Endothelial cell (in vitro differentiated cells): Measurements from ENCODE around the gene NFATC3. TPM values are rescaled to one million over a fixed set of nuclear protein-coding genes. Genes with fewer than 3 reads are reported as not detected.
"Not testable (repeated sequence)": the region's sequence is repeated elsewhere in the genome, so short reads cannot be mapped to it uniquely, and the experiment has no call there.

Experiments
- DNase-seq: peaks from one replicate; pipeline ENCODE4 v3.0.0; 2021; ENCODE audit warnings: low spot score
- H3K27ac Mint-ChIP-seq: one replicate; pipeline ENCODE4 v1.8.0; 2021; ENCODE audit warnings: mixed read lengths, inconsistent platforms; ENCODE audit not compliant: unreplicated experiment
- H3K27me3 Mint-ChIP-seq: one replicate; pipeline ENCODE4 v1.8.0; 2021; ENCODE audit warnings: mild to moderate bottlenecking, moderate library complexity, mixed read lengths, inconsistent platforms; ENCODE audit not compliant: unreplicated experiment
- H3K36me3 Mint-ChIP-seq: one replicate; pipeline ENCODE4 v1.8.0; 2021; ENCODE audit warnings: mild to moderate bottlenecking, low read depth, mixed read lengths, inconsistent platforms; ENCODE audit not compliant: unreplicated experiment
- H3K4me1 Mint-ChIP-seq: one replicate; pipeline ENCODE4 v1.8.0; 2021; ENCODE audit warnings: mild to moderate bottlenecking, mixed read lengths, inconsistent platforms; ENCODE audit not compliant: unreplicated experiment
- H3K4me3 Mint-ChIP-seq: one replicate; pipeline ENCODE4 v1.8.0; 2021; ENCODE audit warnings: mild to moderate bottlenecking, mixed read lengths, inconsistent platforms; ENCODE audit not compliant: unreplicated experiment
- H3K9me3 Mint-ChIP-seq: one replicate; pipeline ENCODE4 v1.8.0; 2021; ENCODE audit warnings: mixed read lengths, inconsistent platforms; ENCODE audit not compliant: unreplicated experiment
- CTCF ChIP-seq: fragments of 200-600 bp; sonication (generic); IDR thresholded peaks from one replicate; pipeline ENCODE4 v1.5.0; 2021; ENCODE audit warnings: antibody characterized with exemption; ENCODE audit not compliant: unreplicated experiment
- total RNA-seq: library from RNA; stranded (reverse); fragmentation: NEBNext Ultra II Directional; extraction: Animal tissue kit (Norgen Biotek cat#: 25700); gene quantifications from one replicate; pipeline ENCODE4 v1.2.1, GENCODE V29; 2021; ENCODE audit not compliant: unreplicated experiment

Gene NFATC3
- total RNA-seq, 1 donor from 2014 or later = 38.4 TPM

GRCh38 chr16:68111379-68111778, 26.2 kb downstream of the NFATC3 start:
- TF ChIP-seq CTCF = no peak
- DNase-seq = no peak
- Mint-ChIP-seq H3K9me3 (peaks cover 5% of the 10 kb centered on the region), H3K27me3 (peaks cover 3% of the 10 kb centered on the region), H3K4me3 (no peak overlapping the region), H3K27ac (no peak overlapping the region), H3K36me3 (peaks cover 24% of the 10 kb centered on the region), H3K4me1 (no peaks in the 10 kb centered on the region)

- H3K27me3 Mint-ChIP-seq = no peaks in the 10 kb centered on the region
- TF ChIP-seq CTCF = no peak
- H3K4me3 Mint-ChIP-seq = peak overlapping the region; percentile 0
- peaks cover 5% of the 10 kb centered on the region for H3K9me3 Mint-ChIP-seq
- no peak for DNase-seq
- H3K27ac Mint-ChIP-seq = no peak overlapping the region
- no peaks in the 10 kb centered on the region for H3K4me1 Mint-ChIP-seq
- H3K36me3 Mint-ChIP-seq = peaks cover 24% of the 10 kb centered on the region
Measured at GRCh38 chr16:68113059-68113761, 28.0 kb downstream of the NFATC3 start.

GRCh38 chr16:68113765-68114240, 28.6 kb downstream of the NFATC3 start:
- no peak for DNase-seq
- H3K27ac Mint-ChIP-seq = no peak overlapping the region
- no peaks in the 10 kb centered on the region for H3K27me3 Mint-ChIP-seq
- H3K4me1 Mint-ChIP-seq = no peaks in the 10 kb centered on the region
- no peak for TF ChIP-seq CTCF
- no peak overlapping the region for H3K4me3 Mint-ChIP-seq
- H3K9me3 Mint-ChIP-seq = peaks cover 5% of the 10 kb centered on the region
- peaks cover 21% of the 10 kb centered on the region for H3K36me3 Mint-ChIP-seq

GRCh38 chr16:68114939-68115338, 29.8 kb downstream of the NFATC3 start:
- H3K36me3 Mint-ChIP-seq = peaks cover 11% of the 10 kb centered on the region
- H3K27me3 Mint-ChIP-seq, H3K4me3 Mint-ChIP-seq, H3K9me3 Mint-ChIP-seq, H3K4me1 Mint-ChIP-seq, DNase-seq, H3K27ac Mint-ChIP-seq: not testable (repeated sequence)

- H3K9me3 Mint-ChIP-seq = no peaks in the 10 kb centered on the region
- TF ChIP-seq CTCF = no peak
- no peak for DNase-seq
- no peak overlapping the region for H3K4me3 Mint-ChIP-seq
- H3K4me1 Mint-ChIP-seq = no peaks in the 10 kb centered on the region
- H3K27me3 Mint-ChIP-seq = no peaks in the 10 kb centered on the region
- peaks cover 7% of the 10 kb centered on the region for H3K36me3 Mint-ChIP-seq
- no peak overlapping the region for H3K27ac Mint-ChIP-seq
Measured at GRCh38 chr16:68115851-68116250, 30.7 kb downstream of the NFATC3 start.
